22Rv1 (cell line): ENCODE results near the gene TPSG1.

Source experiments
- H3K27ac ChIP-seq: fragments of 450-650 bp; 2 replicates; pipeline ENCODE4 v1.5.1; 2017
- ZFX ChIP-seq: fragments of 450-650 bp; IDR thresholded peaks from 2 replicates; pipeline ENCODE4 v1.6.1; 2017; ENCODE audit warnings: antibody characterized with exemption, borderline replicate concordance
- TF ChIP-seq, protein P1 (sequence below): fragments of 450-650 bp; IDR thresholded peaks from 2 replicates; pipeline ENCODE4 v1.5.1; 2017; ENCODE audit warnings: mild to moderate bottlenecking

Gene TPSG1

DNA sequence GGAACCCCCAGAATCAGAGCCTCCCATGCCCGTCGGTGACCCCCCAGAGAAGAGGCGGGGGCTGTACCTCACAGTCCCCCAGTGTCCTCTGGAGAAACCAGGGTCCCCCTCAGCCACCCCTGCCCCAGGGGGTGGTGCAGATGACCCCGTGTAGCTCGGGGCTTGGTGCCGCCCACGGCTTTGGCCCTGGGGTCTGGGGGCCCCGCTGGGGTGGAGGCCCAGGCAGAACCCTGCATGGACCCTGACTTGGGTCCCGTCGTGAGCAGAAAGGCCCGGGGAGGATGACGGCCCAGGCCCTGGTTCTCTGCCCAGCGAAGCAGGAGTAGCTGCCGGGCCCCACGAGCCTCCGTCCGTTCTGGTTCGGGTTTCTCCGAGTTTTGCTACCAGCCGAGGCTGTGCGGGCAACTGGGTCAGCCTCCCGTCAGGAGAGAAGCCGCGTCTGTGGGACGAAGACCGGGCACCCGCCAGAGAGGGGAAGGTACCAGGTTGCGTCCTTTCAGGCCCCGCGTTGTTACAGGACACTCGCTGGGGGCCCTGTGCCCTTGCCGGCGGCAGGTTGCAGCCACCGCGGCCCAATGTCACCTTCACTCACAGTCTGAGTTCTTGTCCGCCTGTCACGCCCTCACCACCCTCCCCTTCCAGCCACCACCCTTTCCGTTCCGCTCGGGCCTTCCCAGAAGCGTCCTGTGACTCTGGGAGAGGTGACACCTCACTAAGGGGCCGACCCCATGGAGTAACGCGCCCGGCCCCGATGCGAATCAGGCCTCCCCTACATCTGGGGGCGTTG lies 4.0 kb downstream of the TPSG1 start:
- no peak overlapping the region for H3K27ac ChIP-seq
- TF ChIP-seq, protein P1, sequence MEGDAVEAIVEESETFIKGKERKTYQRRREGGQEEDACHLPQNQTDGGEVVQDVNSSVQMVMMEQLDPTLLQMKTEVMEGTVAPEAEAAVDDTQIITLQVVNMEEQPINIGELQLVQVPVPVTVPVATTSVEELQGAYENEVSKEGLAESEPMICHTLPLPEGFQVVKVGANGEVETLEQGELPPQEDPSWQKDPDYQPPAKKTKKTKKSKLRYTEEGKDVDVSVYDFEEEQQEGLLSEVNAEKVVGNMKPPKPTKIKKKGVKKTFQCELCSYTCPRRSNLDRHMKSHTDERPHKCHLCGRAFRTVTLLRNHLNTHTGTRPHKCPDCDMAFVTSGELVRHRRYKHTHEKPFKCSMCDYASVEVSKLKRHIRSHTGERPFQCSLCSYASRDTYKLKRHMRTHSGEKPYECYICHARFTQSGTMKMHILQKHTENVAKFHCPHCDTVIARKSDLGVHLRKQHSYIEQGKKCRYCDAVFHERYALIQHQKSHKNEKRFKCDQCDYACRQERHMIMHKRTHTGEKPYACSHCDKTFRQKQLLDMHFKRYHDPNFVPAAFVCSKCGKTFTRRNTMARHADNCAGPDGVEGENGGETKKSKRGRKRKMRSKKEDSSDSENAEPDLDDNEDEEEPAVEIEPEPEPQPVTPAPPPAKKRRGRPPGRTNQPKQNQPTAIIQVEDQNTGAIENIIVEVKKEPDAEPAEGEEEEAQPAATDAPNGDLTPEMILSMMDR, result no peak
- TF ChIP-seq ZFX, result no peak

DNA sequence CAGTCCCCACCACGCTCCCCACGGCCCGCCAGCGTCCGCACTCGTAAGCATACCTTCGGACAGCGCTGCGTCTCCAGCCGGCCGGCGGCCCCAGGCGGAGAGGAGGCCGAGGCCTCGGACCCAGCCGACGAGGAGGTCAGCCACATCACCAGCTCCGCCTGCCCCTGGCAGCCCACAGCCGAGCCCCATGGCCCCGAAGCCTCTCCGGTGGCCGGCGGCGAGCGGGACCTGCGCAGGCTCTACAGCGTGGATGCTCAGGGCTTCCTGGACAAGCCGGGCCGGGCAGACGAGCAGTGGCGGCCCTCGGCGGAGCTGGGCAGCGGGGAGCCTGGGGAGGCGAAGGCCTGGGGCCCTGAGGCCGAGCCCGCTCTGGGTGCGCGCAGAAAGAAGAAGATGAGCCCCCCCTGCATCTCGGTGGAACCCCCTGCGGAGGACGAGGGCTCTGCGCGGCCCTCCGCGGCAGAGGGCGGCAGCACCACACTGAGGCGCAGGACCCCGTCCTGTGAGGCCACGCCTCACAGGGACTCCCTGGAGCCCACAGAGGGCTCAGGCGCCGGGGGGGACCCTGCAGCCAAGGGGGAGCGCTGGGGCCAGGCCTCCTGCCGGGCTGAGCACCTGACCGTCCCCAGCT lies 4.9 kb downstream of the TPSG1 start:
- TF ChIP-seq, protein P1, result no peak
- no peak for TF ChIP-seq ZFX
- no peak overlapping the region for H3K27ac ChIP-seq

DNA sequence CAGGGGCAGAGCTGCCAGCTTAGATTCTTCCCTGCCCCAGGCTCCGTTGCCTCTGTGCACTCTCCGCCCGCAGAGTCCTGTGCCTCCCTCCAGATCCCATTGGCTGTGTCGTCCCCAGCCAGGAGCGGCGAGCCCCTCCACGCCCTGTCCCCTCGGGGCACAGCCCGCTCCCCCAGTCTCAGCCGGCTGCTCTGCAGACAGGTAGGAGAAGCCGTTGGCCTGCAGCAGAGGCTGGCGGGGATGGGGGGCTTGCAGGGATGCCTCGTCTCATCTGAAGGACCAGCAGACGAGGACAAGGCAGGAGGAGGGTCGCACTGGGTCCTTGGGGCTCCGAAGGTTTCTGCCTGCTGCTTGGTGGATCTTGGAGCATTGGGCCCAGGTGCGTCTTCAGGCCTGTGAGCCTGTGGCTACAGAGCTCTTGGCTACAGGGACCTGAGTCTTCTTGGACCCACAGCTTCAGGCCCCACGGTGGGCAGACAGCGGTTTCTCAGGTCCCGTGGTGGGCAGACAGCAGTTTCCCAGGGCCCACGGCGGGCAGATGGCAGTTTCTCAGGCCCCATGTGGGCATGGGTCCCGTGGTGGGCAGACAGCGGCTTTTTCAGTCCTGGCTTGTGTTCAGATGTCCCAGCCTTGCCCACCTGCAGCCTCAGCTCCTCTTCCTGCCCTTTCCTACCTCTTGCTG lies 6.0 kb downstream of the TPSG1 start:
- TF ChIP-seq, protein P1, result no peak
- TF ChIP-seq ZFX, result no peak
- no peak overlapping the region for H3K27ac ChIP-seq

DNA sequence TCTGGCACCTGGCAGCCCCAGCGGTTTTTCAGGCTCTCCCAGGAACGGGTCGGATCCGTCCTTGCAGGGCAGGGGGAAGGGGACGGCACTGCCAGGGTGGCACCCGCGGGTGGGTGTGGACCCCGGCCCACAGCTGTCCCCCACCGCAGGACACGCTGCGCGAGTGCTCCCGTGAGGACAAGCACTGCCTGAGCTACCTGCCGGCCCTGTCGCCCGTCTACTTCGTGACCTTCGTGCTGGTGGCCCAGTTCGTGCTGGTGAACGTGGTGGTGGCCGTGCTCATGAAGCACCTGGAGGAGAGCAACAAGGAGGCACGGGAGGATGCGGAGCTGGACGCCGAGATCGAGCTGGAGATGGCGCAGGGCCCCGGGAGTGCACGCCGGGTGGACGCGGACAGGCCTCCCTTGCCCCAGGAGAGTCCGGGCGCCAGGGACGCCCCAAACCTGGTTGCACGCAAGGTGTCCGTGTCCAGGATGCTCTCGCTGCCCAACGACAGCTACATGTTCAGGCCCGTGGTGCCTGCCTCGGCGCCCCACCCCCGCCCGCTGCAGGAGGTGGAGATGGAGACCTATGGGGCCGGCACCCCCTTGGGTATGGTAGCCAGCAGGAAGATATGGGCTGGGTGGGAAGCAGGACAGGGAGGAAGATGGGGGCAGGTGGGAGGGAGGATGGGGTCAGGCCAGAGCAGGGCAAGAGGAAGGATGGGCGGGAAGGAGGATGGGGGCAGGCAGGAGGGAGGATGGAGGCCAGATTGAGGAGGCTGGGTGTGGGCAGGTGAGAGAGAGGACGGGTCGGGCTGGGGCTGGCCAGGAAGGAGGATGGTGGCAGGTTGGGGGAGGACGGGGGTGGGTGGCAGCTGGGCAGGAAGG lies 6.8 kb downstream of the TPSG1 start:
- no peak overlapping the region for H3K27ac ChIP-seq
- TF ChIP-seq ZFX, result no peak
- TF ChIP-seq, protein P1, result no peak

DNA sequence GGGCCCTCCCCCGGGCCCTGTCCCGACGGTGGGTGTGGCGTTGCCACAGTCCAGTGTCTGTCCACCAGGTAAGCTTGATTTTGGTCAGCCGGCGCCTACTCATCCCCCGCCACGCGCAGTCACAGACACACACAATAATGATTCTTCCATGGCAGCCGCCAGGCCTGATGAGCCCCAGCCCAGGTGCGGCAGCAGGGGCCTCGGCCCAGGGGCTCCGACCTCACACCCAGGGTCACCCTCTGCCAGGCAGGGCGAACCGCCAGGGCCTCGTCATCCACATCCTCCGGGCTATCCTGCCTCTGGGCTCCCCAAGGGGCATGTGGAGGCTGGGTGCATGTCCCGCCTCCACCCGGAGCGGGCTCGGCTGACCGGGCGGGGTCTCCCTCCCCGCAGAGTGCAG lies 7.5 kb downstream of the TPSG1 start:
- H3K27ac ChIP-seq, result no peak overlapping the region
- TF ChIP-seq, protein P1, result no peak
- TF ChIP-seq ZFX, result no peak

DNA sequence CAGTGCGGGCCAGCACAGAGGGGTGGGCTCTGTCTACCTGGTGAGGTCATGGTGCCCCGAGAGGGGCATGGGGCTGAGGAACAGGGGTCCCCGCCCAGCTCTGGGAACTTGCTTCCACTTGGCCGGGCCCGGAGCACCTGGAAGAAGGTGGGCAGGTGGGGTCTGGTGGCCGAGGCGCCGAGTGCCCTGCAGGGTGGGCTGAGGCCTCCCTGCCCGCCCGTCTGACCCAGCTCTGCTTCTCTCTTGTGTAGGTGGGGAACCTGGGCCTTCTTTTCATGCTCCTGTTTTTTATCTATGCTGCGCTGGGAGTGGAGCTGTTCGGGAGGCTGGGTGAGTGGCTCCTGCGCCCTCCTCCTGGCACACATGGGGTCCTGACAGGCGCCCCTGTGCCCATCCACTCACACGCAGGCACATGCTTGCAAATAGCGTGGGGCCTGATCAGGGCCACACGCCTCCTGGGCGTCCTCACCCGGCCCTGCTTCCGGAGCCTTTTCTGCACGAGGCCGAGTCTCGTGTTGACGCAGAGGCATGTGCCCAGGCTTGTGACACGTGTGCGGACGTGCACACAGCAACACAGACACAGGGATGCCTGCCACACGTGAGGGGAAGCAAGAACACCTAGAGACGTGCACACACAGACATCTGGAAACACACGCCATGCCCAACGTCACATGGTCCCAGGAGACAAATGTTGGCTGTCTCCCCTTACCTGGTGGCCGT lies 8.2 kb downstream of the TPSG1 start:
- TF ChIP-seq, protein P1, result no peak
- no peak for TF ChIP-seq ZFX
- H3K27ac ChIP-seq, result no peak overlapping the region
